ENCODE measurements around the gene MRGPRF.

DNA sequence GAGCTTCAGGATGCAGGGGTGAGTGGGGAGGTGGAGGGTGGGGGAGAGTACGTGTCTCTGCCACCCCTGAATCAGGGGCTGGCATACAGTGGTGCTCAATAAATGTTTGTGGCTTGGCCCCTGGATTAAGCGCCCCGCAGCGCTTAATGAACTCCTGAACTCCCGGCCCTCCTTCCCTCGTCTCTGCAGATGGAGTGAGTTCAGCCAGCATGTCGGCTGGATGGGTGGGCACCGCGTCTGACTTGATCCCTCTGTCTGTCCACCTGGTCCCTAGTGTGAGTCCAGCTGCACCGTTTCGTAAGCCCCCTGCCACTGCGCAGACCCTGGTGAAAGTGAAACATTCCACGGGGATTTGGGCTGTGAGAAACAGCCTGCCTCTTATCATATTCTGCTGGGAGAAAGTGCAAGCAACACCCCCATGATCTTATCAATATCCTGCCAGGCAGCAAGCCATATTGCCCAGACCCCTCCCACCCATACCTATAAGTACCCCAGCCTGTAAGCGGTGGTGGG lies 20.2 kb downstream of the MRGPRF start:
- TF ChIP-seq, protein P1, sequence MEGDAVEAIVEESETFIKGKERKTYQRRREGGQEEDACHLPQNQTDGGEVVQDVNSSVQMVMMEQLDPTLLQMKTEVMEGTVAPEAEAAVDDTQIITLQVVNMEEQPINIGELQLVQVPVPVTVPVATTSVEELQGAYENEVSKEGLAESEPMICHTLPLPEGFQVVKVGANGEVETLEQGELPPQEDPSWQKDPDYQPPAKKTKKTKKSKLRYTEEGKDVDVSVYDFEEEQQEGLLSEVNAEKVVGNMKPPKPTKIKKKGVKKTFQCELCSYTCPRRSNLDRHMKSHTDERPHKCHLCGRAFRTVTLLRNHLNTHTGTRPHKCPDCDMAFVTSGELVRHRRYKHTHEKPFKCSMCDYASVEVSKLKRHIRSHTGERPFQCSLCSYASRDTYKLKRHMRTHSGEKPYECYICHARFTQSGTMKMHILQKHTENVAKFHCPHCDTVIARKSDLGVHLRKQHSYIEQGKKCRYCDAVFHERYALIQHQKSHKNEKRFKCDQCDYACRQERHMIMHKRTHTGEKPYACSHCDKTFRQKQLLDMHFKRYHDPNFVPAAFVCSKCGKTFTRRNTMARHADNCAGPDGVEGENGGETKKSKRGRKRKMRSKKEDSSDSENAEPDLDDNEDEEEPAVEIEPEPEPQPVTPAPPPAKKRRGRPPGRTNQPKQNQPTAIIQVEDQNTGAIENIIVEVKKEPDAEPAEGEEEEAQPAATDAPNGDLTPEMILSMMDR (IDR thresholded peaks at IDR 0.05), result no peak
- no peak for TF ChIP-seq POLR2A (IDR thresholded peaks at IDR 0.05)

All from lower leg skin (tissue), 3 donors.